Activated naive CD8-positive, alpha-beta T cell treated with anti-CD3 and anti-CD28 coated beads for 36 hours (primary cell): ENCODE data around the gene B3GAT1. TPM values are rescaled to one million over a fixed set of nuclear protein-coding genes. Genes with fewer than 3 reads are reported as not detected.

Experiments used
- DNase-seq: peaks from one replicate; pipeline ENCODE4 v3.0.0; 2021
- H3K27ac Mint-ChIP-seq: one replicate; pipeline ENCODE4 v1.8.0; 2022; ENCODE audit warnings: mild to moderate bottlenecking, moderate library complexity, mixed read lengths
- H3K27me3 Mint-ChIP-seq: one replicate; pipeline ENCODE4 v1.8.0; 2022; ENCODE audit warnings: mild to moderate bottlenecking, mixed read lengths
- H3K36me3 Mint-ChIP-seq: one replicate; pipeline ENCODE4 v1.8.0; 2021; ENCODE audit warnings: mild to moderate bottlenecking, mixed read lengths
- H3K4me1 Mint-ChIP-seq: one replicate; pipeline ENCODE4 v1.8.0; 2021; ENCODE audit warnings: mixed read lengths
- H3K4me3 Mint-ChIP-seq: one replicate; pipeline ENCODE4 v1.8.0; 2022; ENCODE audit warnings: mild to moderate bottlenecking, moderate library complexity, mixed read lengths
- H3K9me3 Mint-ChIP-seq: one replicate; pipeline ENCODE4 v1.8.0; 2022; ENCODE audit warnings: mixed read lengths
- total RNA-seq, 2 experiments: library from RNA; stranded (reverse); gene quantifications; one replicate each; pipeline ENCODE4 v1.2.3, GENCODE V29; 2021

The B3GAT1 gene
- total RNA-seq, 2 experiments from 2014 or later = 0.04 TPM; not detected in 1

DNA sequence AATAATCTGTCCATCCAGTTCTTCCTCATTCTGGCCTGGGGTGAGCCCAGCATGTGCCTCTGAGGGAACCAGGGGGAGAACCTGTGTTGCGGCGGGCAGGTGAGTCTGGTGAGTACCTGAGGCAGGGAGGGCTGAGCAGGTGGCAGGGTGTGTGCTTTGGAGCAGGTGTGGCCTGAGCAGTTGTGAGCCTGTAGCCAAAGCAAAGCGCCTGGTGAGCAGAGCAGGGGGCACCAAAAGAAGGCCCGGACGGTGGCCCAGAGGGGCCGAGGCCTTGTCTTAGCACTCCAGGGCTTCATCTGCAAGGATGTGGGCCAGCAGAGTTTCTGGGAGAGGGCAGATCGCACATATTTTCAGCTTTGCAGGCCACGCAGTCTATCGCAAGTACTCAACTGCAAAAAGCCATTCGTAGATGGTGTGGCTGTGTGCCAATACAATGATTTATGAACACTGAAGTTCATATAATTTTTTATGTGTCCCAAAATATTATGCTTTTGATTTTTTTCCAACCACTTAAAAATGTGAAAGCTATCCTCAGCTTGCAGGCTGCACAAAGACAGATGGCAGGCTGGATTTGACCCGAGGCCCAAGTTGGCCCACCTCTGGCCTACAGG is 71.6 kb downstream of the B3GAT1 start:
- no peaks in the 10 kb centered on the region for H3K36me3 Mint-ChIP-seq
- H3K9me3 Mint-ChIP-seq = no peaks in the 10 kb centered on the region
- H3K4me1 Mint-ChIP-seq = no peaks in the 10 kb centered on the region
- DNase-seq = no peak
- H3K4me3 Mint-ChIP-seq = no peak overlapping the region
- H3K27me3 Mint-ChIP-seq = no peaks in the 10 kb centered on the region
- no peak overlapping the region for H3K27ac Mint-ChIP-seq

DNA sequence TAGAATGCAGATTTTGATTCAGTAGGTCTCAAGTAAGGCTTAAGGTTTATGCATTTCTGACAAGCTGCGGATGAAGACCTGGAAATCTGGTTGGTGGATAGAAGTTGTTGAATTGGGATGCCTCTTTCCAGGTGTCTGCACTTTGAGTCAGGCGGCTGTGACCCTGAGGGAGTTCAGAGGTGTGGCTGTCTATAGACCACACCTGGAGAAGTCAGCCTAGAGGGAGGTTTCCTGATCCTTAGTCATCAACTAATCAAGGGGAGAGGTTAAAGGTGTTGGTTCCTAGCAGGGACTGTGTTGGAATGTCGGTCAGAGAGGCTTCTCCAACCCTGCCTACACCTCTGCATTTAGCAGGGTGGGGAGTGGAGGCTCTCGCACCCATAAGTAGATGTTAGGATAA is 72.3 kb downstream of the B3GAT1 start:
- peaks cover 4% of the 10 kb centered on the region for H3K27me3 Mint-ChIP-seq
- H3K36me3 Mint-ChIP-seq = no peaks in the 10 kb centered on the region
- DNase-seq = no peak
- no peaks in the 10 kb centered on the region for H3K9me3 Mint-ChIP-seq
- H3K27ac Mint-ChIP-seq = no peak overlapping the region
- H3K4me3 Mint-ChIP-seq = no peak overlapping the region
- H3K4me1 Mint-ChIP-seq = no peaks in the 10 kb centered on the region

GRCh38 chr11:134338654-134339053 is 73.4 kb downstream of the B3GAT1 start:
- Mint-ChIP-seq H3K27me3 (peaks cover 10% of the 10 kb centered on the region), H3K27ac (no peak overlapping the region), H3K36me3 (no peaks in the 10 kb centered on the region), H3K9me3 (no peaks in the 10 kb centered on the region), H3K4me3 (no peak overlapping the region), H3K4me1 (no peaks in the 10 kb centered on the region)
- DNase-seq = no peak

GRCh38 chr11:134338068-134338467 is 74.0 kb downstream of the B3GAT1 start:
- no peaks in the 10 kb centered on the region for H3K36me3 Mint-ChIP-seq
- no peaks in the 10 kb centered on the region for H3K9me3 Mint-ChIP-seq

DNA sequence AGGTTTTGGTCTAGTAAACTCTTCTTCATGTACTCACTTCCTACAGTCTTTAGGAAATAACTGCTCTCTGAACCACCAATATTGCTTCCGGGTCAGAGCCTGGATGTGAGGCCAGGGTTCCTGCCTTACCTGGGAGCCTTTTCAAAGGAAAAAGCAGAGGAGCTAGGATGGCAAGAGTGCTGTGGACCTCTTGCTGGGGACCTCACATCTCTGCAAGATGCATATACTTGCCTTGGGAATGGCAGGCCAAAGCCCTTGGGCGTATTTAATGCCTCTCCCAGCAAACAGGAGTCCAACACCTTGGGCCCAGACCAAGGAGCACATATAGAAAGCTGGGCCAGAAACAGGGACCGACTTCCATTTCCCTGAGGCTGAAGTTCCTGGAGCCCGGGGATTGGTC is 75.0 kb downstream of the B3GAT1 start:
- Mint-ChIP-seq H3K27ac (no peak overlapping the region), H3K36me3 (no peaks in the 10 kb centered on the region), H3K4me3 (no peak overlapping the region), H3K27me3 (peaks cover 23% of the 10 kb centered on the region), H3K4me1 (peaks cover 11% of the 10 kb centered on the region), H3K9me3 (no peaks in the 10 kb centered on the region)
- no peak for DNase-seq

More at GRCh38 chr11:134338068-134338467, 74.0 kb downstream of the B3GAT1 start:
- Mint-ChIP-seq H3K4me3 (no peak overlapping the region), H3K27ac (no peak overlapping the region), H3K27me3 (peaks cover 16% of the 10 kb centered on the region), H3K4me1 (peaks cover 5% of the 10 kb centered on the region)
- DNase-seq = no peak

DNA sequence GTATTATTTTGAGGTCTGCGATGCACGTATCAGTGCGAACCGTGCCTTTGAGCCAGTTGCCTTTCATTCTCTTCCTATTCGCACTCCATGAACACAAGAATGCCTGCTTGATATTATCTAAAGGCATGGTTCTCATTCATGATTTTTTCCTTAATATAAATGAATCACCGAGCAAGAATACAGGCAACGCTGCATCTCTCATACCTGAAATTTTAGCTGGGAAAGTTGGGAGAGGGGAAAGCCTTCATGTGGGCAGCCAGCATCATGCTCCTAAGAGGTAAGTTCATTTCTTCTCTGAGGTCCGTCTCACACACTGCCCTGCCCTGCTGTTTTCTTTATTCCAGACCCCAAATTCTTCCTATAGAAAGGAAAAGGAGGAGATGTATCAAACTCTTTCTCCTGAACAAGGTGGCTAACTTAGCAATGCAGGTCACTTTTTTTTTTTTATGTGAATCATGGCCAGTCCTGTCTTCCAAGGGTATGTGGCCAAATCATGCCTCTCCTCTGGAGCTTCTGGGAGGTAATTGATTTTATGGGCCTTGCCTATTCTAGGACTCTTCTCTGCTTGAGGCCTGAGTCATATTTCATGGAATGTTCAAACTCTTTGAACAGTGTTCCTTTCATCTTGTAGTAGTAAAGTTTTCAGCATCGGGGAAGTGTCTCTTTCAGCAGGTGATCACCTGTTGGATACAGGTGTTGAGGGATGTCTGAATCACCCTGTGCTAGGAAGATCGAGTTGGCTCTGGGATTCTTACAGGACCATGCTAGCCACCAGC is 77.1 kb downstream of the B3GAT1 start:
- Mint-ChIP-seq H3K4me1 (peaks cover 16% of the 10 kb centered on the region), H3K27me3 (peaks cover 37% of the 10 kb centered on the region), H3K36me3 (no peaks in the 10 kb centered on the region), H3K27ac (no peak overlapping the region), H3K4me3 (no peak overlapping the region), H3K9me3 (no peaks in the 10 kb centered on the region)
- no peak for DNase-seq

GRCh38 chr11:134333946-134334345 is 78.1 kb downstream of the B3GAT1 start:
- no peak for DNase-seq
- peaks cover 16% of the 10 kb centered on the region for H3K4me1 Mint-ChIP-seq
- H3K9me3 Mint-ChIP-seq = no peaks in the 10 kb centered on the region
- no peaks in the 10 kb centered on the region for H3K36me3 Mint-ChIP-seq
- H3K27me3 Mint-ChIP-seq = peaks cover 37% of the 10 kb centered on the region
- no peak overlapping the region for H3K4me3 Mint-ChIP-seq
- no peak overlapping the region for H3K27ac Mint-ChIP-seq

- Mint-ChIP-seq H3K27me3 (peaks cover 37% of the 10 kb centered on the region), H3K9me3 (no peaks in the 10 kb centered on the region), H3K27ac (no peak overlapping the region), H3K36me3 (no peaks in the 10 kb centered on the region), H3K4me3 (no peak overlapping the region), H3K4me1 (peaks cover 16% of the 10 kb centered on the region)
- no peak for DNase-seq
These were observed 78.7 kb downstream of the B3GAT1 start for GRCh38 chr11:134333312-134333711.

- H3K4me1 Mint-ChIP-seq = peaks cover 16% of the 10 kb centered on the region
- peaks cover 37% of the 10 kb centered on the region for H3K27me3 Mint-ChIP-seq
- H3K4me3 Mint-ChIP-seq = peak overlapping the region; percentile 69
- H3K27ac Mint-ChIP-seq = no peak overlapping the region
- H3K9me3 Mint-ChIP-seq = no peaks in the 10 kb centered on the region
- DNase-seq = no peak
- H3K36me3 Mint-ChIP-seq = no peaks in the 10 kb centered on the region
These were observed 79.3 kb downstream of the B3GAT1 start for GRCh38 chr11:134332782-134333181.

DNA sequence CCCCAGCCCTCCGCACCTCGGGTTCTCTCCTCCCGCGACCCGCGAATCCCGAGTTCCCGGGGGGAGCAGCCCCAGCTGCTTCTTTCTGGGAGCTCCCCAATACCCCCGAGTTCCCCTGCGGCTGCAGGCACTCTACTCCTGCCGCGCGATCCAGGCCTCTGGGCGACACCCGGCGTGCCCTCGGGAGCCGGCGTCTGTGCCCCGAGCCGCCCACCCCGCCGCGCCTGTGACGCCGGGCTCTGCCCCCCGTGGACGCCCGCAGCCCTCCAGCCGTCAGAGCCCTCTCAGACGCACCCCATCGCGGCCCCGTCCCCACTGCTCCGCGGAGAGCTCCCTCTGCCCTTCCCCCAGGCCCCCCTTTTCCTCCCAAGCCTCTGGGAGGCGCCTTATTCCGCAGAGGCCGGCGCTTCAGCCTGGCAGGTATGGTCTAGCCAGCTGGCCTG is 79.8 kb downstream of the B3GAT1 start:
- Mint-ChIP-seq H3K9me3 (no peaks in the 10 kb centered on the region), H3K36me3 (no peaks in the 10 kb centered on the region), H3K4me3 (peak overlapping the region; percentile 69), H3K27ac (no peak overlapping the region), H3K4me1 (peaks cover 16% of the 10 kb centered on the region), H3K27me3 (peaks cover 37% of the 10 kb centered on the region)
- peak; percentile 46 for DNase-seq

DNA sequence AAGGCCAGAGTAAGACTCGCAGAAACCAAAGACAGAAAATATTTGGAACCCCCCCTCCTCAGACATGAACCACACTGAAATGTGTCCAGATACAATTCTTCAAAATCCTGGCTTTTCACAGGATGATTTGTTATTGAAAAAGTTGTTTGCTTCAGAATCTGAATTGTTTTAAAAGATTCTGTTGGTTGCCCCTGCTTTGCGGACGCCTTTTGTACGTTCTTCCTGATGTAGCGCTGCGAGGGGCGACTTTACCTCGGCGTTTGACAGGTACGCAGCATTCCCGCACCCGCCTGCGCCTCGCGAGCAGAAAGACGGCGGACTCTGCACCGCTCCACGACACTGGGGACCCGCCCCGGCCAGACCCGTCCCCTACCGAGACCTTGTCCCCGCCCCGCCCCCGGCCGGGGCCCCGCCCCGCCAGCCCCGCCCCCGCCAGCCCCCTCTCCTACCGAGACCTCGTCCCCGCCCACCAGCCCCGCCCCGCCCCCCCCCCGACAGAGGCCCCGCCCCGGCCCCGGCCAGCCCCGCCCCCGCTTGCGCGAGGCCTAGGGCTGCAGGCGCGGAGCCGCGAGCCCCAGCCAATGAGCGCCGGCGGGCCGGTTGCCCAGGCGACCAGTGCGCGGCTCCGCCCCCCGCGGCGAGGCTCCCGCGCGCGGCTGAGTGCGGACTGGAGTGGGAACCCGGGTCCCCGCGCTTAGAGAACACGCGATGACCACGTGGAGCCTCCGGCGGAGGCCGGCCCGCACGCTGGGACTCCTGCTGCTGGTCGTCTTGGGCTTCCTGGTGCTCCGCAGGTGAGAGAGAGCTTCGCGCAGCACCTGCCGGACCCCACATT is 80.5 kb downstream of the B3GAT1 start, which contains the start of gene GLB1L2:
Gene GLB1L2, plus strand, starts transcription at position 635 of the 835 bp plus-strand sequence. Its CDS starts 74 bp downstream, at position 709.
- H3K36me3 Mint-ChIP-seq = no peaks in the 10 kb centered on the region
- peaks cover 16% of the 10 kb centered on the region for H3K4me1 Mint-ChIP-seq
- peaks cover 37% of the 10 kb centered on the region for H3K27me3 Mint-ChIP-seq
- peak within 1 kb of the TSS; percentile 83 for H3K4me3 Mint-ChIP-seq
- H3K27ac Mint-ChIP-seq = peak within 1 kb of the TSS; percentile 22
- no peaks in the 10 kb centered on the region for H3K9me3 Mint-ChIP-seq
- peak; percentile 87 for DNase-seq

DNA sequence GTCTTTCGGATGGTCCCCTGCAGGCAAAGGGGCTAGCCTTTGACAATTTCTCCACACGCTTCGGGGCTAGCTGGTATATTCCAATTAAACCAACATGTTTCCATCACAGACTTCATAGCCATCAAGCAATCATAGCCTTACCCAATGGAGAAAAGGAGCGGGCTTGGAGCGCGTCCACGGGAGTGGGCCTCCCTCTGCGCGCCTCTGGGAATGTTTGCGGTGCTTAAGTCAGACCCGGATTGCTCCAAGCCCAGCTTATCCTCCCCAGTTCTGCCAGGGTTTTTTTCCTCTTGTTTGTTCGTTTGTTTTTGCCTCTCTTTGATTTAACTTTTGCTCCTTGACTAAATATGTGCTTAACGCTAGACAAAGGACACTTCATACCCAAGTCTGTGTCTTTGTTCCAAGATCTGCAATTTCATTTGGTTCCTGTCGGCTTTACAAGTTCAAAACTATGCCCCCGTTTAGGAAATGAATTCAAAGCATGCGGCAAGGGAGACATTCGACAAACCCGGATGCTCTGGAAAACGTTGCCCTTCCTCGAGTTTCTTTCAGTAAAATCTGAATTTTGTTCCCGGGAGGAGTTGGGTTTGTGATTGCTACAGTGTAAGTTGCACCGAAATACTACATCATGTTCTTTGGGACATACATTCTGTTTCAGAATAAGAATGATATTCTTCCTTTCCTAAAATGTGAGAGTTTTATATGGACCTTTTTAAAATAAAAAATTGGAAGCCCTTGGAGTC is 81.3 kb downstream of the B3GAT1 start:
- Mint-ChIP-seq H3K4me1 (peaks cover 16% of the 10 kb centered on the region), H3K36me3 (no peaks in the 10 kb centered on the region), H3K4me3 (peak overlapping the region; percentile 83), H3K27me3 (peaks cover 37% of the 10 kb centered on the region), H3K27ac (no peak overlapping the region), H3K9me3 (no peaks in the 10 kb centered on the region)
- DNase-seq = no peak
